OCI-LY3 (cell line): ENCODE results near the gene MYL6.

ENCODE experiments used
- H2AFZ ChIP-seq: fragments of 200-600, 300-600 bp; shearing (Covaris generic); 2 replicates; pipeline ENCODE4 v1.6.0; 2014; ENCODE audit warnings: antibody characterized with exemption, low read depth, low read length
- H3K27ac ChIP-seq: fragments of 200-600, 300-600 bp; sonication (generic); 2 replicates; pipeline ENCODE4 v1.5.1; 2014; ENCODE audit warnings: mild to moderate bottlenecking, low read length, moderate library complexity, mixed read lengths
- H3K27me3 ChIP-seq: fragments of 200-600, 300-600 bp; sonication (generic); 2 replicates; pipeline ENCODE4 v1.6.1; 2014; ENCODE audit warnings: low read depth, low read length, mixed read lengths
- H3K36me3 ChIP-seq: fragments of 200-600, 300-600 bp; sonication (generic); replicated peaks from 2 replicates; pipeline ENCODE3; 2014; ENCODE audit warnings: low read depth, low read length, mixed read lengths
- H3K4me1 ChIP-seq: fragments of 300-600, 200-600 bp; sonication (generic); 2 replicates; pipeline ENCODE4 v1.6.1; 2014; ENCODE audit warnings: low read length, mixed read lengths
- H3K4me2 ChIP-seq: fragments of 200-600, 300-600 bp; sonication (generic); 2 replicates; pipeline ENCODE4 v1.6.1; 2014; ENCODE audit warnings: low read length, mixed read lengths
- H3K4me3 ChIP-seq: fragments of 300-600, 200-600 bp; sonication (generic); 2 replicates; pipeline ENCODE4 v1.5.1; 2014; ENCODE audit warnings: antibody characterized with exemption, mild to moderate bottlenecking, low read length, moderate library complexity
- H3K79me2 ChIP-seq: fragments of 300-600, 200-600 bp; shearing (Covaris generic); 2 replicates; pipeline ENCODE4 v1.6.1; 2014; ENCODE audit warnings: mild to moderate bottlenecking, low read length, mixed read lengths
- H3K9ac ChIP-seq: fragments of 300-600, 200-600 bp; shearing (Covaris generic); 2 replicates; pipeline ENCODE4 v1.6.0; 2014; ENCODE audit warnings: mild to moderate bottlenecking, low read length, moderate library complexity
- H3K9me3 ChIP-seq: fragments of 200-600, 300-600 bp; shearing (Covaris generic); 2 replicates; pipeline ENCODE4 v1.6.1; 2014; ENCODE audit warnings: low read length, mixed read lengths; ENCODE audit not compliant: insufficient read depth
- H4K20me1 ChIP-seq: fragments of 200-600, 300-600 bp; sonication (generic); 2 replicates; pipeline ENCODE4 v1.6.1; 2016; ENCODE audit warnings: low read length, mixed read lengths; ENCODE audit not compliant: insufficient read depth
- EZH2phosphoT487 ChIP-seq: fragments of 200-600 bp; shearing (Covaris generic); IDR thresholded peaks from 2 replicates; pipeline ENCODE4 v1.6.1; 2018; ENCODE audit warnings: antibody characterized with exemption, mixed run types, low read depth
- TF ChIP-seq, protein P1 (sequence below): fragments of 200-600, 300-600 bp; sonication (generic); IDR thresholded peaks from 2 replicates; pipeline ENCODE4 v1.5.1; 2014; ENCODE audit warnings: antibody characterized with exemption, low read length, low read depth

MYL6 gene

DNA sequence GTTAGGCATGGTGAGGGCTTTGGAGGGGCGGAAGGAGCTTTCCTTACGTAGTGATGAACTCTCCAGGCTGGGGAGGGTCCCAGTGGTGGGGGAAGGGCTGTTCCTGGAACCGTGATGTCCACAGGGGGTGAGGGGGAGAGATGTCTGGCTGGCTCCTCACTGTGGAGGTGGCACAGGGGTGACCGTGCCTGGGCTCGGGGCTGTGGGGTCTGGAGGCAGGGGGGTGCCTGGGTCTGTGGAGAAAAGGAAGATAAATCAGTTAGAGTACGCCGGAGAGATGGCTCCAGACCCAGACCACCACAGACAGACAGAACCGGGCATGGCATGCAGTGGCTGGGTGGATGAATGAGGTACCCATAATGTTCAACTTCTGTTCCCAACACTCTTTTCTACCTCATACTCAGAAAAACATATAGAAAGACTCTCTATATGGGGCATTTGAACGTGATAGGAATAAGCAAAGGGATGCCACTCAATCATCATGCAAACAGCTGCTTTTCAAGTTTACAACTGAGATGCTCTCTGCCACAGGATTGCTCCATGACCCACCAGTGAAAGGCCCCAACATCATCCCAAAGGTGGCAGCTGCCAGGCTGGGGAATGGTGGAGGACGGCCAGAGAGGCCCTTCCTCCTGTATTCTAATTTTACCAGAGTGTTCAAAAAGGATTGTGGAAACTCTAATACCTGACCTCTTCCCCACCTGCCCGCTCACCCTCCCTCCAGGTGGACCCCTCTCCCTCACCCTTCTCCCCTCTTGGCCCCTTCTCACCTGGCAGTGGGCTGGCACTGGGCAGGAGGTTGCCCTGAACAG lies 5.6 kb downstream of the MYL6 start:
- H2AFZ ChIP-seq: no peak overlapping the region
- peaks cover 23% of the 10 kb centered on the region for H3K79me2 ChIP-seq
- no peaks in the 10 kb centered on the region for H3K9me3 ChIP-seq
- H3K36me3 ChIP-seq: peaks cover 68% of the 10 kb centered on the region
- no peak overlapping the region for H3K4me3 ChIP-seq
- H3K4me1 ChIP-seq: peaks cover 15% of the 10 kb centered on the region
- H4K20me1 ChIP-seq: peaks cover 24% of the 10 kb centered on the region
- no peak for TF ChIP-seq EZH2phosphoT487
- TF ChIP-seq, protein P1, sequence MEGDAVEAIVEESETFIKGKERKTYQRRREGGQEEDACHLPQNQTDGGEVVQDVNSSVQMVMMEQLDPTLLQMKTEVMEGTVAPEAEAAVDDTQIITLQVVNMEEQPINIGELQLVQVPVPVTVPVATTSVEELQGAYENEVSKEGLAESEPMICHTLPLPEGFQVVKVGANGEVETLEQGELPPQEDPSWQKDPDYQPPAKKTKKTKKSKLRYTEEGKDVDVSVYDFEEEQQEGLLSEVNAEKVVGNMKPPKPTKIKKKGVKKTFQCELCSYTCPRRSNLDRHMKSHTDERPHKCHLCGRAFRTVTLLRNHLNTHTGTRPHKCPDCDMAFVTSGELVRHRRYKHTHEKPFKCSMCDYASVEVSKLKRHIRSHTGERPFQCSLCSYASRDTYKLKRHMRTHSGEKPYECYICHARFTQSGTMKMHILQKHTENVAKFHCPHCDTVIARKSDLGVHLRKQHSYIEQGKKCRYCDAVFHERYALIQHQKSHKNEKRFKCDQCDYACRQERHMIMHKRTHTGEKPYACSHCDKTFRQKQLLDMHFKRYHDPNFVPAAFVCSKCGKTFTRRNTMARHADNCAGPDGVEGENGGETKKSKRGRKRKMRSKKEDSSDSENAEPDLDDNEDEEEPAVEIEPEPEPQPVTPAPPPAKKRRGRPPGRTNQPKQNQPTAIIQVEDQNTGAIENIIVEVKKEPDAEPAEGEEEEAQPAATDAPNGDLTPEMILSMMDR: no peak
- H3K4me2 ChIP-seq: no peak overlapping the region
- H3K9ac ChIP-seq: no peak overlapping the region
- no peaks in the 10 kb centered on the region for H3K27me3 ChIP-seq
- no peak overlapping the region for H3K27ac ChIP-seq

DNA sequence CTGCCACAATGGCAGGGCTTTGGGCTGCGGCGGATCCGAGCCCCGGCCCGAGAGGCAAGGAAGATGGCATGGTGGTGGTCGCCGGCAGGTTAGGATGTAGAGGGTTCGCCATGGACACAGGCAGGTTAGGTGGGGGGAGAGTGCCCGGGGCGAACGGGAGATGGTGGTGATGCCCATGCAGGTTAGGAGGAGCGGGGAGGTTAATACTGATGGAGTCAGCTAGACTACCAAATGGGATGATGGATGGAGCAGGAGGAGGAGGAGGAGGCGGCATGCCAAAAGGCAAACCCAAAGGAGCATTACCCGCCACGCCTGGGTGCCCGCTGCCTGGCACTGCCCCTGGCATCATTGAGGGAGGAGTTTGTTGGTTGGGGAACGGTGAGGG lies 6.2 kb downstream of the MYL6 start:
- Histone ChIP-seq H3K4me1 (peaks cover 14% of the 10 kb centered on the region), H4K20me1 (peaks cover 20% of the 10 kb centered on the region), H3K4me2 (no peak overlapping the region), H3K27me3 (no peaks in the 10 kb centered on the region), H3K9me3 (no peaks in the 10 kb centered on the region), H3K36me3 (peaks cover 62% of the 10 kb centered on the region), H3K27ac (no peak overlapping the region), H3K79me2 (peaks cover 17% of the 10 kb centered on the region), H2AFZ (no peak overlapping the region), H3K9ac (no peak overlapping the region), H3K4me3 (no peak overlapping the region)
- TF ChIP-seq, protein P1: no peak
- no peak for TF ChIP-seq EZH2phosphoT487

DNA sequence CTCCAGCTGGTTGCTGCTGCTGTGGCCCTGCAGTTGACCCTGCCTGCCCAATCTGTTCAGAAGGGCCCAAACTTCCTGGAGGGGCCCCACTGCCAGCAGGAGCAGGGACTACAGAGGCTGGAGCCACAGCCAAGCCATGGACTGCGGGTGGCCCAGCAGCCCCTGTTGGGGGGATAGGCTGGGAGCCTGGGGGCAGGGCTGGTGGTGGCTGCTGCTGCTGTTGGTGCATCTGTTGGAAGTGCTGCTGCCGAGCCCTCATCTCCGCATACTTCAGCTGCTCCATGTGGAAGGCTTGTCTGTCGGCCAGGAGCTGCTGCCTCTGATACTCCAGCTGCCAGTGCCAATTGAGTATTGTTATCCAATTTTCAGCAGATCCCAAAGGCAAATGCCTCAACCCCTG lies 7.2 kb downstream of the MYL6 start:
- peaks cover 7% of the 10 kb centered on the region for H3K79me2 ChIP-seq
- peaks cover 10% of the 10 kb centered on the region; the same call in 1 of the 2 replicates for H4K20me1 ChIP-seq
- H3K36me3 ChIP-seq: peaks cover 58% of the 10 kb centered on the region
- peaks cover 4% of the 10 kb centered on the region; the same call in 1 of the 2 replicates for H3K4me1 ChIP-seq
- H3K9me3 ChIP-seq: no peaks in the 10 kb centered on the region
- no peaks in the 10 kb centered on the region for H3K27me3 ChIP-seq
- H3K4me3 ChIP-seq: no peak overlapping the region
- H3K27ac ChIP-seq: no peak overlapping the region
- no peak overlapping the region for H2AFZ ChIP-seq
- H3K9ac ChIP-seq: no peak overlapping the region
- no peak overlapping the region for H3K4me2 ChIP-seq
- no peak for TF ChIP-seq EZH2phosphoT487
- TF ChIP-seq, protein P1: no peak

DNA sequence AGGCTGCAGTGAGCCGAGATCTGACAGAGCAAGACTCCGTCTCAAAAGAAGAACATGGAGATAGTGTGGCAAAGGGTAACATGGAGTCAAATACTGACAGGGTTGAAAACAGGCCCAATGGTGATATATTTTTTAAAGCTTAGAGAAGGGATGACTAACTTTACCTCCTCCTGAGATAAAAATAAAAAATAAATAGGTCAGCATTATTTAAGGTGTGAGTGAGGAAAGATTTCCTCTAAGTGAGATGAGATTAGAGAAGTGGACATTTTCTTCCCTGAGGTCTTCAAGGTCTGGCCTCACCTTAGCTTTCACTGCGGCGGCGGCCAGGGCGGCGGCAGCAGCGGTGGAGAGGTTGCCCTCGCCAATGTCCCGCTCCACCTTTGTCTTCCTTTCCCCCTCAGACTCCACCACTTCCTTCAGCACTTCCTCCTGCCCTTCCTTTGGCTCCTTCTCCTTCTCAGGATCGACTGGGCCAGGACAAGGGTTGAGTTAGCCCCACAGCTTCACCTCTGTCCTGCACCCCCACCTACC lies 11.1 kb downstream of the MYL6 start:
- Histone ChIP-seq H3K9me3 (no peaks in the 10 kb centered on the region), H4K20me1 (no peaks in the 10 kb centered on the region), H3K79me2 (no peaks in the 10 kb centered on the region), H2AFZ (no peak overlapping the region), H3K36me3 (peaks cover 46% of the 10 kb centered on the region), H3K4me2 (no peak overlapping the region), H3K9ac (no peak overlapping the region), H3K4me3 (no peak overlapping the region), H3K4me1 (no peaks in the 10 kb centered on the region), H3K27me3 (no peaks in the 10 kb centered on the region), H3K27ac (no peak overlapping the region)
- TF ChIP-seq, protein P1: no peak
- no peak for TF ChIP-seq EZH2phosphoT487
